BE2C (cell line): ENCODE results near the gene SLC4A1.
A peak's percentile ranks its signal among the peaks of the same experiment; 100 is the strongest.

ENCODE experiments used
- DNase-seq: peaks from one replicate; pipeline ENCODE4 v3.0.0-alpha.2; 2020
- H3K27me3 ChIP-seq: fragments of 250-450 bp; sonication (Bioruptor Pico); 2 replicates; pipeline ENCODE4 v1.5.1; 2020; ENCODE audit warnings: mild to moderate bottlenecking
- H3K36me3 ChIP-seq: fragments of 250-450 bp; sonication (Bioruptor Pico); 2 replicates; pipeline ENCODE4 v1.5.1; 2020; ENCODE audit warnings: mild to moderate bottlenecking
- H3K4me1 ChIP-seq: fragments of 250-450 bp; sonication (Bioruptor Pico); 2 replicates; pipeline ENCODE4 v1.5.1; 2020
- H3K4me3 ChIP-seq: 2 replicates; pipeline ENCODE4 v1.5.1; 2011; ENCODE audit warnings: low read depth, low read length
- H3K9me3 ChIP-seq: fragments of 250-450 bp; sonication (Bioruptor Pico); 2 replicates; pipeline ENCODE4 v1.5.1; 2020
- CTCF ChIP-seq: IDR thresholded peaks from 2 replicates; pipeline ENCODE4 v1.5.1; 2012; ENCODE audit warnings: mild to moderate bottlenecking, low read depth, low read length

The SLC4A1 gene

GRCh38 chr17:44218344-44219107 lies 49.4 kb downstream of the SLC4A1 start:
- peak; percentile 90 for DNase-seq
- peaks cover 4% of the 10 kb centered on the region for H3K4me1 ChIP-seq
- peak; percentile 45 for TF ChIP-seq CTCF
- H3K4me3 ChIP-seq = peak overlapping the region; percentile 83
- H3K9me3 ChIP-seq = no peaks in the 10 kb centered on the region
- H3K27me3 ChIP-seq = no peaks in the 10 kb centered on the region
- H3K36me3 ChIP-seq = peaks cover 41% of the 10 kb centered on the region

- Histone ChIP-seq H3K4me3 (peak overlapping the region; percentile 83), H3K9me3 (no peaks in the 10 kb centered on the region), H3K36me3 (peaks cover 41% of the 10 kb centered on the region), H3K27me3 (no peaks in the 10 kb centered on the region), H3K4me1 (no peaks in the 10 kb centered on the region; the same call in 1 of the 2 replicates)
- TF ChIP-seq CTCF = no peak
- DNase-seq = no peak
Observed at GRCh38 chr17:44217738-44218343, 50.1 kb downstream of the SLC4A1 start.

- DNase-seq = no peak
- no peak for TF ChIP-seq CTCF
- Histone ChIP-seq H3K27me3 (no peaks in the 10 kb centered on the region), H3K4me3 (no peak overlapping the region), H3K4me1 (no peaks in the 10 kb centered on the region; the same call in 1 of the 2 replicates), H3K9me3 (no peaks in the 10 kb centered on the region), H3K36me3 (peaks cover 42% of the 10 kb centered on the region)
Observed at GRCh38 chr17:44216694-44217093, 51.2 kb downstream of the SLC4A1 start.

GRCh38 chr17:44216173-44216572 lies 51.8 kb downstream of the SLC4A1 start:
- no peaks in the 10 kb centered on the region; the same call in 1 of the 2 replicates for H3K4me1 ChIP-seq

GRCh38 chr17:44214896-44215295 lies 53.0 kb downstream of the SLC4A1 start:
- no peak overlapping the region for H3K4me3 ChIP-seq
- H3K9me3 ChIP-seq = no peaks in the 10 kb centered on the region
- H3K36me3 ChIP-seq = peaks cover 55% of the 10 kb centered on the region
- no peak for TF ChIP-seq CTCF
- H3K27me3 ChIP-seq = no peaks in the 10 kb centered on the region
- DNase-seq = no peak
- H3K4me1 ChIP-seq = peaks cover 6% of the 10 kb centered on the region

More at GRCh38 chr17:44216173-44216572, 51.8 kb downstream of the SLC4A1 start:
- DNase-seq = no peak
- Histone ChIP-seq H3K9me3 (no peaks in the 10 kb centered on the region), H3K4me3 (no peak overlapping the region), H3K36me3 (peaks cover 48% of the 10 kb centered on the region), H3K27me3 (no peaks in the 10 kb centered on the region)
- no peak for TF ChIP-seq CTCF

GRCh38 chr17:44214230-44214494 lies 53.8 kb downstream of the SLC4A1 start:
- peaks cover 60% of the 10 kb centered on the region for H3K36me3 ChIP-seq
- no peak for DNase-seq
- H3K4me3 ChIP-seq = no peak overlapping the region
- H3K9me3 ChIP-seq = no peaks in the 10 kb centered on the region
- no peaks in the 10 kb centered on the region for H3K27me3 ChIP-seq
- no peak for TF ChIP-seq CTCF
- H3K4me1 ChIP-seq = peaks cover 6% of the 10 kb centered on the region
